DMS 273 treated with DMSO at 0.1 percent for 48 hours (cell line): Measurements from ENCODE around the gene HOXB2.
A peak's percentile ranks its signal among the peaks of the same experiment; 100 is the strongest.

Experiments used
- DNase-seq: peaks from one replicate; lab custom pipeline; 2025; lab: John Stamatoyannopoulos, UW

The HOXB2 gene

GRCh38 chr17:48545022-48545375 is at the start of gene HOXB2:
HOXB2 (minus strand) TSS chr17:48545109; CDS start chr17:48544911, 198 bp downstream.
- no peak for DNase-seq

- peak; percentile 21 for DNase-seq
Measured at GRCh38 chr17:48593840-48594537, 49.1 kb upstream of the HOXB2 start.

DNA sequence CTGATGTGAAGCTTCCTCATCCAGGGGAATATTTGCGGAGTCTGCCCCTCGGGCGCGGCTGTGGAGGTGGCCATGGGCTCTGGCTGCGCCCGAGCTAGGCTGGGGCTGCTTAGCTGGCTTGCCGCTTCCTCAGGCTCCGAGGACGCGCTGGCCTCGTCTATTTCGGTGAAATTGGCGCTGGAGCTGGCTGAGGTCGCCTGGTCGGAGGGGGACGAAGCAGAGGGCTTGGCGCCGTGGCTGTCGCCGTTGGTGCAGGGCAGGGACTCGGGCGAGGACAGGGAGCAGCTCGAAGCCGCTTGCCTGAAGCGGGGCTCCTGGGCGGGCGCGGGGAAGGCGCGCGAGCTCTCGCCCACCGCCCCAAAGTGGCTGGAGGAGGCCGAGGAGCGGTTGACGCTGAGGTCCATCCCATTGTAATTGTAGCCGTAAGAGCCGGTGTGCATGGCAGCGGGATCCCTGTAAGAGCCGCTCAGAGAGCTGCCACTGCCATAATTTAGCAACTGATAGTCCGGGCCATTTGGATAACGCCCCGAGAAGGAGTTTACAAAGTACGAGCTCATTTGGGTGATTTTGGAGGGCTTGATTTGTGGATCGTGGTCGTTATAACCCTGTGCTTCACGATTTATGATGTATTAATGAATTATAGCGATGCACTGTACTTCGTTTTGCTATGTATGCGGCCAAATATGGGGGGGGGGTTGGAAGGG is 48.4 kb upstream of the HOXB2 start, which contains the start of gene HOXB5:
Gene HOXB5, minus strand, starts transcription at position 654 of the 704 bp plus-strand sequence. Its CDS starts 97 bp downstream, at position 557.
- DNase-seq = no peak

DNA sequence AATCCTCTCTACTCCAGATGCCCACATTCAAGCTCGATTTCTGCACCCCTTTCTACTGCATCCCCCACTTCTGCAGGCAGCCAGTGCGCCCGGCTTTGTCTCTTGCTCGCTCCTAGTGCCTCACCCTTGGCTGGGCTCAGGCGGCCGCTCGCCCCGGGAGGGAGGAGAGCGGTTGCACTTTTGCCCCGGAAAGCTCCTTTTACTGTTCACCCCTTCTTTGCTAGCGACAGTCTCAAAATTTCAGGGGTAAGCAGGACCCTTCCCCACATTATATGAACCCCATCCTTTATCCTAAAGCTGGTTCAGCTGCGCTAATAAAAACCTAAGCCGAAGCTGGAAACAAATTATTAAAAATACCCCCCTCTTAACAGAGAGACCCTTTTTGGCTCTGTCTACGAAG is 47.7 kb upstream of the HOXB2 start:
- no peak for DNase-seq

- DNase-seq = no peak
Measured at GRCh38 chr17:48592057-48592514, 47.2 kb upstream of the HOXB2 start.

- DNase-seq = no peak
Measured at GRCh38 chr17:48591255-48592056, 46.5 kb upstream of the HOXB2 start.

DNA sequence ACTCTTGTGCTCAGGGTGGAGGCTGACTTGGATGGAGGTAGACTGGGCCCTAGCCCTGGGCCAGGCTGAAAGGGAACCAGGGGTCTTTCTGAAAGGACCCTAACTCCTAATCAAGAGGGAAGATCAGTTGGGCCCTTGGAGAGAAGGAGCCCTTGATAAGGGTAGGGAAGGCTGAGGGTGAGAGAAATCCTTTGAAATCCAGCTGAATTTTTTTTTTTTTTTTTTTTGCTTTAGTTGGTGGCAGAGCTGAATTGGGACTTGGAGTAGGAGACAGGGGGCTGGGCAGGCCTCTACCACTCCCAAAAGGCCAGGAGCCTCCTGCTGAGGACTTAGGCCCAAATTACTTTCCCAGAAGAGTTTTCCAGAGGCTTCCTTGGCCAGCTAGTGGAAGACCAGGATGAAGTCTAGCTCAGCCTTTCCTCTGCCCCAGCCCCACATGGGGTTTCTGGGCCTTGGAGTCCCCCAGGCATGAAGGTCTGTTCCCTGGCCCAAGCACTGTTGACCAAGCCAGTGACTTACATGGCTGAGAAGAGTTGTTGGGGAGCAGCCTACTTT is 45.8 kb upstream of the HOXB2 start:
- no peak for DNase-seq

DNA sequence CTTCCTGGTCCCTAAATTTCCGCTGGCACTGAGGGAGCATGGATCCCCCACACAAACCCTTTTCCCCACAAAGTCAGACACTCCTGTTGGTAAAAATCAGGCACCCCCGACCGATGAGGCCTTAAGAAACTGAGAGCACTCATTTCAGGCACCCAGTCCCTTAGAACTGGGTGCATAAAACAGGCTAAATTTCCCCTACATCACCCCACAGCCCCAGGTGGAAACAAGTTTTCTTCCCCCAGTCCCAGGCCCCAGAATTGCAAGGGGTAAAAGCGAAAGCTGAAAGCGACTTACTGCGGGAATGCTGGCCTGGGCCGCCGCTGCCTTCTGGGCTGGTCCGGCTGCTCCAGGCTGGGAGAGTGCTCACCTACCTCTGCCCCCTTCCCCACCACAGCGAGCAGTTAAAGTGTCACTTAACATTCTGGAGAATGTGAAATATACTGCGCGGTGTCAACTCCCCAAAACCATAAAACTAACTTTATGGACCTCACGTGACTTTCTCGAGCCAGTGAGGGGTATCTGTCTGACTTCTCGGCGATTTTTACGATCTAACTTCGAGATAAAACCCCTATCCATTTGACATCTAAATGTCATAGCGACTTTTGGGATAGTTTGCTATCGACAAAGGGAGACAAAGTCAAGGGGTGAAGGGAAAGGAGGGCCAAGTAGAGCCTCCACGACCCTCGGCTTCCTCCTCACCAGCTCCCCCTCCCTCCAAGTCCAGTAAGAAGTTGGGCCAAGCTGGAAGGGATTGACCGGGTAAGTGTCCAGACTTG is 45.1 kb upstream of the HOXB2 start, which contains the start of gene HOXB3:
Gene HOXB3, minus strand, starts transcription at position 411 of the 776 bp plus-strand sequence. CDS start 37,767 bp downstream, outside the sequence.
- DNase-seq = no peak

DNA sequence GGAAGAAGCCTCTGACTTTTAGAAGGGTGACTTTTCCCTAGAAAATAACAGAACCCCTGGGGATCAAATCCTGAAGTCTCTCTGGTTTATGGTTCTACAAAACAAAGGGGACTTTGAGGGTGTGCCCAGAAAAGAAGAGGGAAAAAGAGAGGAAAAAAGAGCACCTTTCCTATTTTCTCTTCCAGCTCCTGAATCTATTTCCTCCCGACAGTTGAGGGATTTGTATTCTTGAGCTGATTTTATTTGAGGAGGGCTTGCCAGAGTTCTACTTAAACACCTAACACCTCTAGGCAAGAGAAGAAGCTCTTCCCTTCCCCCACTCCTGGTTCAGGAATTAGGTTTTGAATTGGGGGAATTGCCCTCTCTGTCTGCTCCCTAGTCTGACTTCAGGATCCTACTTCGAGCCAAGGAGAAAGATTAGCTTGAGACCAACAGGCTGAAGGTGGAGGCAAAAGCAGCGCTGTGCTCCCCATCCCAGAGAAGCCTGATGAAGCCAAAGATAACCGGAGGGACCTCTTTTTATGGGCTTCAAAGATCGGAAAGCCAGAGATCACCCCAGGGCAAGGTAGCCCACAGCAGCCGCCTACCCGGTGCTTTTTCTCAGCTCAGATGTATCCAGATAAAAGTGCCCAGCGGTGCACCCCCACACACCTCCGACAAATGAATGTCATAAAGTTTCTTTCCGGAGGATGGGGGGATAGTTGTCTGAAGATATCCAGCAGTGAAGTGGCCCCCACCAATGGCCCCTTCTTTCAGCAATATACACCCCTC is 44.3 kb upstream of the HOXB2 start:
- no peak for DNase-seq

GRCh38 chr17:48588528-48588927 is 43.6 kb upstream of the HOXB2 start:
- DNase-seq = no peak

DNA sequence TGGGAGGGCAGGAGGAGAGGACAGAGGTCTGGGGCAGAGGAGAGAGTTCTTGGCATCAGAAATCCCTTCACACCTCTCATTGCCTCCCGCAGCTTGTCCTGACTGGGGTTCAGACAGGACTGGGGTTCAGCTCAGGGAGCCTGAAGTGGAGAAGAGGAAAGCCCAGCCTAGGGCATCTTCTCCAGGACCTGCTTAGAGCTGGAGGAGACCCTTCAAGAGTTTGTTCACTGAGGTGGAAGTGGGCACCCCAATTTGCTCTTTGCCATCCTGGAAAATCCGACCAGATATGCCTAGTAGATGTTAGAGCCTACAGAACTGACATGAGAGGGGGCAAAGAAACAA is 43.1 kb upstream of the HOXB2 start:
- DNase-seq = no peak

DNA sequence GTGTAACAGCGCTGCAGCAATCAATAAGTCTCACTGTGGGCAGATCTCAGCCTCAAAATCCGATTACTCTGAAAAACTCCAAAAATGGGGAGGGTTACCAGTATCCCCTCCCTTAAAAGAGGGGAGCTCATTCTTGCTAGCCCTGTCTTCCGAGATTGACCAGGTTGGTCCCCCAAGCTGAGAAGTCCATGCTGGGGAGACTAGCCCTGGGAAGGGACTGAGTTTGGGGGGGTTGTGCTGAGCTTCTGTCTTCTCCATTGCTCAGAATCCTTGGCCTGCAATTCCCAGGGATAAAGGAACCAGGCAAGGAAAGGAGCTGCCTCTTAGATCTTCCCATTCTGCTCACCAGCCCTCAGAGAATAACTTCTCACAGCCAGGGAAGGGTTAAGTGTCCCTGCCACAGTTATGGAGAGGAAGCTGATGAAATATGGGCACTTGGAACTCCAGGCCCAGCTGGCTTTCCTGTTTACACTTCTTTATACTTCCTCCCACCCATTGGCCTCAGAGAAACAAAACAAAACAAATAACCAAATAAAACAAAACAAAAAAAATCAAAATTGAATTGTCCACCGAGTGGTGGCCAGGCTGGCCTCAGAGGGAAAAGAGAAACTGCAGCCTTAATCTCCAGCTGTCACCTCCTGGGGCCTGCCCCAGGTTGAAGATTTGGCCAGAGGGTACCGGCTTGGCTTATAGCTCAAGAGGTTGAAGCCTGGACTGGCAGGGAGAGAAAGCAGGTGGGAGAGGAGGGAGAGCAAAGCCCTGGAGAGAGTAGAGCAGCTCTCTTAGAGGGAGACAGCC is 42.6 kb upstream of the HOXB2 start:
- DNase-seq = no peak

DNA sequence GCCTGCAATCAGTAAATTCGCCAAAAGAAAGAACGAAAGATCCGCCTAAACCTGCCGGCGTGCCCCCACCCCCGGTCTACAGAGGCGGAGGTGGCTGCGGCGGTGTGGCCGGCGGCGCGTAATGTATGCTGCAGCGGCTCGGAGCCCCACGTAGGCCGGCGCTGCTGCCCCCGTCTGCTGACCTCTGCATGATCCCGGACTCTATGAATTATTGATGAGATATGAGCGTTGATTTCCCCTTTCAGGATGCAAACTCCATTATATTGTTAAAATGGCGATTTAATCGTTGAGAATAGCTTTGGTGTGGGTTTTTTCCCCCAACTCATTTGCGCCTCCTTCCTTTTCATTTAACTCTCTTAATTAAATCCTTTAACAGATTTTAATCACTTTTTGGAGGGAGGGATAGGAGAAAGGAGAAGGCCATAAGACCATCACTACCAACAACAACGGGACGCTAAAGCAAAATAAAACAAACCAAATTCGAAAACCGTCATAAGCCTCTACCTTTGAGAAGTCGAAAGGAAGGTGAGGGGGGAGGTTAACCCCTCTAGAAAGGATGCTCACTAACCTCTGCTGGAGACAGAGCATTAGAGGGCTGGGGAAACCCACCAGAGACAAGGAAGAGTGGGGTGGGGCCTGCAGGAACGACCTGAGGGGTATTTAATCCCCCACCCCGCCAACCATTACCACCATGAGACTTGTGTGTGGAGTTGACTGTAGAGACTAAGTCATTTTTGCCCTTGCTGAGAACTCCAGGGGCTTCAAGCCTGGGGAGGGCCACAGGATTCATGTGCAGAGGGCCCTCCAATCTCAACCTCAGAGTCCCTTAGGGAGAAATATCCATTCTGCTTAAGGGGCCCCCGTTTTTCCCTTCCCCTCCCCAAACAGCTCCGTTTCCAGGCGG is 41.7 kb upstream of the HOXB2 start:
- no peak for DNase-seq

GRCh38 chr17:48584223-48584741 is 39.4 kb upstream of the HOXB2 start:
- DNase-seq = no peak

GRCh38 chr17:48583708-48584222 is 38.9 kb upstream of the HOXB2 start:
- DNase-seq = no peak

- no peak for DNase-seq
Measured at GRCh38 chr17:48582750-48583069, 37.8 kb upstream of the HOXB2 start.

DNA sequence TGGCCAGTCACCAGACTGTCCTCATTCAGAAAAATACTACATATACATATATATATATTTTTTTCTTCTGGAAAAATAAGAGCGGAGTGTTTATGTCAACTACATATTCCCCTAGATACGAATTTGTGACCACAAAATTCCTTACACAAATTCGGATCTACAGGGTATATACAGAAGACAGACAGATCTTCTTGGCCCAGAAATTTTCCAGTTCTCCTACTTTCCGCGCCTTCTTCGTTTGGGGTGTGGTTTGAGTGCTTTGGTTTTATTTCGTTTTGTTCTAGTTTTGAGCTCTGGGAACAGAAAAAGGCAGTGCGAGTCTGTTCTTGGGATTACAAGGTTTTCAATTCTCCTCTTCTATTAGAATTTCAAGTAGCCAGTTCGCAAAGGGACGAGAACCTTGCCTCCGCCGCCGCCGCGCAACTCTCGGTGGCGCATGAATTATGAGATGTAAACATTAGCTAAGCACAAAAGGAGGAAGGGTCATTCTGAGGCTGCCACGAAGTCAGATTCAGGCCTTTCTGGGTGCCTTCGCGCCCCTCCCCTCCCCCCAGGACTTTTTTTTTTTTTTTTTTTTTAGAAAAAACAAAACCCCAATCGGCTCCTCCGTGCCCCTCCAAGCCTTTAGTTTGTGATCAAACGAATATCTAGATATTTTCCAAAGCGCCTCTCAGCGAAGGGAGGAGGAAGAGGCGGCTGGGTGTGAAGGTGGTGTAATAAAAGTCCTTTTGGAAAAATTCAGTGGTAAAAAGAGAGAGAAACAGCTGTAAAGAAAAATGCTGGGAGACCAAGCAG is 35.0 kb upstream of the HOXB2 start:
- DNase-seq = no peak

DNA sequence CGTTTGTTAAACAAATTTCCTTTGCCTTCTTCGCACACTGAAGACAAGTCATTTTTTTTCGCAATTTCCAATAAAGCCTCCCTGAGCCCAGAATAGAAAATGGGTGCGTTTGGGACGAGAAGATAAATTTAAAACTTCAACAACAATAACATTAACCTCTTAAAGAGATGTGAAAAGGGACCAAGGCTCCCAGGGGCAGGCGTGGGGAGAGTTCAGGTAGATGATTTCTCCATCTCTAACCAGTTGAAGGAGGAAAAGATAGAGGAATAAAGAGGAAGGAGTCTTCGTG is 34.5 kb upstream of the HOXB2 start:
- no peak for DNase-seq
